Measurements from ENCODE around the gene CRAMP1.

The CRAMP1 gene

GRCh38 chr16:1632638-1632970 is 20.4 kb downstream of the CRAMP1 start:
- POLR2A ChIA-PET, result no interaction called here
- H3K4me3 ChIP-seq (ENCODE audit: low read depth, low read length), result no peak overlapping the region
- DNase-seq (ENCODE audit: low read depth, low spot score), result no peak
- CTCF ChIA-PET, result interaction anchor here (0.6 kb wide), 1 partner anchor 15 kb away, joined by 3 read pairs; no protein-coding TSS in a partner anchor
- no peak for TF ChIP-seq CTCF (IDR thresholded peaks at IDR 0.05; ENCODE audit: insufficient read depth, low read length, missing control alignments)

GRCh38 chr16:1633310-1633709 is 21.1 kb downstream of the CRAMP1 start:
- no peak overlapping the region for H3K4me3 ChIP-seq (ENCODE audit: low read depth, low read length)
- no peak for DNase-seq (ENCODE audit: low read depth, low spot score)
- CTCF ChIA-PET, result interaction anchor here (0.6 to 1.2 kb wide), 2 partner anchors 16 to 35 kb away, joined by 3 to 4 read pairs; no protein-coding TSS in a partner anchor
- no peak for TF ChIP-seq CTCF (IDR thresholded peaks at IDR 0.05; ENCODE audit: insufficient read depth, low read length, missing control alignments)
- POLR2A ChIA-PET, result no interaction called here

DNA sequence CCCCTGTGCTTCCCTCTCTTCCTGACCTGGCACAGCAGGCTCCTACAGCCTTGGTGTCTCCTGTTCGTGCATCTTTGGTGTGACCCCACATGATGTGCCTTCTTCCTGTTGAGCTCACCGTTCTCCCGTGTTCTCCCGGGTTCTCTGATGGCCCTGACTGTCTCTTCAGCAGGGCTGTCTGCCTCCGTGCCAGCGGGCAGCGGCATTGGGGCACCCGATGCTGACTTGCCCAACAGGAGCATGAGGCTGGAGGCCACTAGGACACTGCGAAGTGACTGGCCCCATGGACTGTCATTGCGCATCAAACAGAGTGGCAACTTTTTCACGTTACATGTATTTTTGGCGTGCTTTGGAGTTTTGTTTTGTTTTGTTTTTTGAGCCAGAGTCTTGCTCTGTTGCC is 22.4 kb downstream of the CRAMP1 start:
- TF ChIP-seq CTCF (IDR thresholded peaks at IDR 0.05; ENCODE audit: insufficient read depth, low read length, missing control alignments), result no peak
- ChIA-PET CTCF (interaction anchor here (1.0 to 1.2 kb wide), 2 partner anchors 34 to 89 kb away, joined by 3 to 4 read pairs; no protein-coding TSS in a partner anchor), POLR2A (no interaction called here)
- H3K4me3 ChIP-seq (ENCODE audit: low read depth, low read length), result no peak overlapping the region
- no peak for DNase-seq (ENCODE audit: low read depth, low spot score)

DNA sequence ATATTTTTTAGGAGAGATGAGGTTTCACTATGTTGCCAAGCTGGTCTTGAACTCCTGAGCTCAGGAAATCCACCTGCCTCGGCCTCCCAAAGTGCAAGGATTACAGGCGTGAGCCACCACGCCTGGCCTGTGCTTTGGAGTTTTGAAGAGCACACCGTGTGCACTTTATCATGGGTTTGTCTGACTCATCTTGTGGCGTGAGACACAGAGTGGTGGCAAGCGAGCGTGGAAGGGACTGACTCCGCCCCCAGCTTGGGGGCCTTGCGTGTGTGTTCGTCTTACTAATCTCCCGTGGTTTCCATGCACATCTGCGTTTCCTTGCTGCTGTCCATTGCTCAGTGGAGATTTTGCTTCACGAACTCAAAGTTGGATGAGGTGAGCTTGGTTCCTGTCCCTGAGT is 22.9 kb downstream of the CRAMP1 start:
- TF ChIP-seq CTCF (IDR thresholded peaks at IDR 0.05; ENCODE audit: insufficient read depth, low read length, missing control alignments), result no peak
- ChIA-PET POLR2A (no interaction called here), CTCF (interaction anchor here (1.0 kb wide), 1 partner anchor 89 kb away, joined by 3 read pairs; no protein-coding TSS in a partner anchor)
- H3K4me3 ChIP-seq (ENCODE audit: low read depth, low read length), result no peak overlapping the region
- DNase-seq (ENCODE audit: low read depth, low spot score), result no peak

- CTCF ChIA-PET, result no interaction called here
These were observed 25.4 kb downstream of the CRAMP1 start for GRCh38 chr16:1637526-1637925.

GRCh38 chr16:1638757-1639156 is 26.6 kb downstream of the CRAMP1 start:
- no peak for TF ChIP-seq CTCF (IDR thresholded peaks at IDR 0.05; ENCODE audit: insufficient read depth, low read length, missing control alignments)
- CTCF ChIA-PET, result no interaction called here
- no peak overlapping the region for H3K4me3 ChIP-seq (ENCODE audit: low read depth, low read length)
- POLR2A ChIA-PET, result no interaction called here
- no peak for DNase-seq (ENCODE audit: low read depth, low spot score)

More at GRCh38 chr16:1637526-1637925, 25.4 kb downstream of the CRAMP1 start:
- POLR2A ChIA-PET, result no interaction called here
- TF ChIP-seq CTCF (IDR thresholded peaks at IDR 0.05; ENCODE audit: insufficient read depth, low read length, missing control alignments), result no peak
- no peak overlapping the region for H3K4me3 ChIP-seq (ENCODE audit: low read depth, low read length)
- DNase-seq (ENCODE audit: low read depth, low spot score), result no peak

Data from AG04449 (cell line).